WI38 (cell line): ENCODE results near the gene RAMAC.

ENCODE experiments used
- H3K4me3 ChIP-seq: 2 replicates; pipeline ENCODE4 v1.5.1; 2011; ENCODE audit warnings: low read depth, mild to moderate bottlenecking, control low read depth, low read length
- TF ChIP-seq, protein P1 (sequence below): IDR thresholded peaks from 2 replicates; pipeline ENCODE4 v1.5.1; 2012; ENCODE audit warnings: low read depth, mild to moderate bottlenecking, control low read depth, low read length

Gene RAMAC

GRCh38 chr15:82944821-82945220, 41.2 kb upstream of the RAMAC start:
- no peak overlapping the region for H3K4me3 ChIP-seq

DNA sequence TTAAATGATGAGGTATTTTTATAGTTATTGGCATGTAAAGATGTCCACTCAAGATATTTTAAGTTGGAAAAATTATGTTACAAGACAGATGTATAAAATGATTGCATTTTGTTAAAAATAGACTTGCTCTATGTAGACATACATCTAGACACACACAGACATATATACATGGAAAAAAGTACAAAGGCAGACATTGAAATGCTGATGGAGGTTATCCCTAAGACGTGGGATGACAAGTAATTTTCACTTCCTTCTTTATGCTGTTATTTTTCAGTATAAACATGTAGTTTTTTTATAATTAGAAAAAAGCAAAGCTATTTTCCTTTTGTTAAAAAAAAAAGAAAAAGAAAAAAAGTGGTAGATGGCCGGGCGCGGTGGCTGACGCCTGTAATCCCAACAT, 40.7 kb upstream of the RAMAC start:
- TF ChIP-seq, protein P1, sequence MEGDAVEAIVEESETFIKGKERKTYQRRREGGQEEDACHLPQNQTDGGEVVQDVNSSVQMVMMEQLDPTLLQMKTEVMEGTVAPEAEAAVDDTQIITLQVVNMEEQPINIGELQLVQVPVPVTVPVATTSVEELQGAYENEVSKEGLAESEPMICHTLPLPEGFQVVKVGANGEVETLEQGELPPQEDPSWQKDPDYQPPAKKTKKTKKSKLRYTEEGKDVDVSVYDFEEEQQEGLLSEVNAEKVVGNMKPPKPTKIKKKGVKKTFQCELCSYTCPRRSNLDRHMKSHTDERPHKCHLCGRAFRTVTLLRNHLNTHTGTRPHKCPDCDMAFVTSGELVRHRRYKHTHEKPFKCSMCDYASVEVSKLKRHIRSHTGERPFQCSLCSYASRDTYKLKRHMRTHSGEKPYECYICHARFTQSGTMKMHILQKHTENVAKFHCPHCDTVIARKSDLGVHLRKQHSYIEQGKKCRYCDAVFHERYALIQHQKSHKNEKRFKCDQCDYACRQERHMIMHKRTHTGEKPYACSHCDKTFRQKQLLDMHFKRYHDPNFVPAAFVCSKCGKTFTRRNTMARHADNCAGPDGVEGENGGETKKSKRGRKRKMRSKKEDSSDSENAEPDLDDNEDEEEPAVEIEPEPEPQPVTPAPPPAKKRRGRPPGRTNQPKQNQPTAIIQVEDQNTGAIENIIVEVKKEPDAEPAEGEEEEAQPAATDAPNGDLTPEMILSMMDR: no peak
- H3K4me3 ChIP-seq: no peak overlapping the region

More at GRCh38 chr15:82944821-82945220, 41.2 kb upstream of the RAMAC start:
- TF ChIP-seq, protein P1: no peak

DNA sequence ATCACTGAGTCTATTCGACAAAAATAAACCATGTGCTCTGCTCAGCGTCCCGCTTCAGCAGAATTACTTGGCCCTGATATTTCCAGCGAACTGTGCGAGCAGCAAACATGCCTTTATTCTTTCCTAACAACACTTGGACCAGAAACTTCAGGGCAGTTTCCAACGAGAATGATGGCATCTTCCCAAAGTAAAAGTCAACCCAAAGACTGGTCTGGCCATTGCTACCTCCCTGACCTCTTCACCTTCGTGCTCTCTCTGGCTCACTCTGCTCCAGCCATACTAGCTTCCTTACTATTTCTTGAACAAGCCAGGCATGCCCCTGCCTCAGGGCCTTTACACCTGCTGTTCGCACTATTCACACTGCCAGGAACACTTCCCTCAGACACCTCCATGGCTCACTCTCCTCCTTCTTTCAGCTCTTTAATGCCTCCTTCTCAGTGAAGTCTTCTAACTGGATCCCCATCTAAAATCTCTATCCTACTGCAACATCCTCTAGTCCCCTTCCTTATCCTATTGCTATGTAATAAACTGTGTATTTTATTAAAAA, 39.8 kb upstream of the RAMAC start:
- no peak overlapping the region for H3K4me3 ChIP-seq
- TF ChIP-seq, protein P1: no peak

DNA sequence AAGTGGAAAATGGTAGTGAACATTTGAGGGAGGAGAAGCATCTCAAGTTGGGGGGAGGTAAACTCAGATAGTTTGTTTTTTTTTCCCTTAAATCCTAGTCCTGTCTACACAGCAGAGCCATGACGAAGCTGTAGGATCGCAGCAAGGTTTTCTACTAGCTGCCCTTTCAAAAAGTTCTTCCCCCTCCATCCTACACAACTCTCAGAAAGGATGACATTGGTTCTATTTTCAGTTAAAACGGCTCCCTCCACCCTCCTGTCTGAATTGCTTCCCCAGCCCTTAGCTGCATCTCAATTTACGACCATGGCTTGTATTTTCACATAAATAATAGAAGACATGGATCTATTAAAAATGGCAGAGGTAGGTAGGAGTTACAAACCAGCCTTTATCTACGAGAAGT, 35.7 kb upstream of the RAMAC start:
- TF ChIP-seq, protein P1: no peak
- H3K4me3 ChIP-seq: no peak overlapping the region

DNA sequence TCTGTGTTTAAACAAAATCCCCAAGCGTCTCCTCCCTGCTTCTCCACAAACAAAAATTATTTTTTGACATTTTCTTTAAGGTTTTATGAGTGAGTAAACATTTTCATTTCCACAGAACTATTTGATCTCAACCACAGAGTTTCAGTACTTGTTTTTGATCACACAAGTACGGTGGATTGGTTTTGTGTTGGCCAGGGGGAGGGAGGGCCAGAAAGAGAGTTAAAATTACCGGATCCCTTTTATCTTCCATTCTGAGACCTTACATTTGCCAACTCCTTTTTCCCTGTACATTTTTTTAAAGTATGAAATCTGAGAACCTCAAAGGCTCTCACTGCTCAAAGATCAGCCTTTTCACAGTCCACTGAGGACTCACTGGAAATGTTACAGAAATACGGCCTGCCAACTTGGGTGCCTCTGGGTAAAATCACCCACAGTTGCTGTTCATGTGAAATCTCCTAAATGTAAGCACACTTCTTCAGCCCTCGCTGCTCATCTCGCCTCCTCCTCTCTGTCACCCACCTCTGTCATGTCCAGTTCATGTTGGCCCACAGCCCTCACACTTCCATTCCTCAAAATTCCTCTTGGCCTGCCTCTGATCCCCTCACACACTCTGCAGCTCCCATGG, 35.2 kb upstream of the RAMAC start:
- TF ChIP-seq, protein P1: no peak
- H3K4me3 ChIP-seq: no peak overlapping the region

DNA sequence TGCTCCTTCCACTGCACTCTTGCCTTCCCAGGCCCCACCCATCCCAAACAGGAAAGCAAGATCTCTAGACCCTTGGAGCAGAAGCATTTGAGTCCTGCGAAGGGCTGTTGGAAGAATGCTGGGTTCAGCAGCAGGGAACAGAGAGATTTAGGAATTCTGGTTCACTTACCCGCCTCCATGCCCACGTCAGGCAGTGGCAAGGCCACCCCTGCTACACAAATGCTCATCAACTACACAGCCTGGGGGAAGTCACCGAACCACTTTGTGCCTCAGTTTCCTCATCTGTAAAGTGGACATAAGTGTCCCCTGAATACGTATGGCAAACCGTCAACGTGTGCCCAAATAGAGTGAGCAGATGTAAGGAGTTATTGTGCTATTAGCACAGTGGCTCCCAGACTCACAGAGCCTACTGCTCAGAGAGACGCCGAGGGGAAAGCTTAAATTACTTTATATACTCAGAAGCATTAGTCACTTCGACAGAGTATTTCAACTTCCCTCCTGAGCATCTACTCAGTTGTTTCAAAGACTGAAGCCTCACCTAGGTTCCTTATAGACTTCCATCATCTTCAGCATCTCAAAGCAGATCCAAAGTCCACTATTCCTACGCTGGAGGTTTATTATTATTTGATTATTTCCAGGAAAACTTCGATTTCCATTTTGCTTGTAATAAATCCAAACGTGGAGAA, 34.4 kb upstream of the RAMAC start:
- H3K4me3 ChIP-seq: no peak overlapping the region
- TF ChIP-seq, protein P1: no peak
